Hepatocyte (in vitro differentiated cells): ENCODE results near the gene EPHB2. TPM values are rescaled to one million over a fixed set of nuclear protein-coding genes. Genes with fewer than 3 reads are reported as not detected.

Experiments
- DNase-seq: peaks from one replicate; pipeline ENCODE4 v3.0.0-alpha.2; 2016; ENCODE audit warnings: low spot score
- H2AFZ ChIP-seq: fragments of 200-600 bp; sonication (generic); 2 replicates; pipeline ENCODE4 v1.6.0; 2016; ENCODE audit warnings: antibody characterized with exemption, mild to moderate bottlenecking
- H3K27ac ChIP-seq: fragments of 200-600 bp; sonication (generic); 2 replicates; pipeline ENCODE4 v1.5.1; 2016; ENCODE audit warnings: mild to moderate bottlenecking
- H3K27me3 ChIP-seq: fragments of 200-600 bp; sonication (generic); 2 replicates; pipeline ENCODE4 v1.6.1; 2016
- H3K36me3 ChIP-seq: fragments of 200-600 bp; sonication (generic); replicated peaks from 2 replicates; pipeline ENCODE4 v1.5.1; 2016; ENCODE audit warnings: low read depth; ENCODE audit not compliant: insufficient read depth
- H3K4me1 ChIP-seq: fragments of 200-600 bp; sonication (generic); 2 replicates; pipeline ENCODE4 v1.5.1; 2016; ENCODE audit warnings: mild to moderate bottlenecking, moderate library complexity; ENCODE audit not compliant: insufficient read depth
- H3K4me2 ChIP-seq: fragments of 200-600 bp; sonication (generic); 2 replicates; pipeline ENCODE4 v1.6.0; 2016
- H3K4me3 ChIP-seq: fragments of 200-600 bp; sonication (generic); 2 replicates; pipeline ENCODE4 v1.5.1; 2016; ENCODE audit warnings: mild to moderate bottlenecking
- H3K79me2 ChIP-seq: fragments of 200-600 bp; sonication (generic); 2 replicates; pipeline ENCODE4 v1.6.0; 2017; ENCODE audit warnings: mild to moderate bottlenecking
- H3K9me2 ChIP-seq: fragments of 200-600 bp; sonication (generic); replicated peaks from 2 replicates; pipeline ENCODE4 v1.6.0; 2017; ENCODE audit warnings: mild to moderate bottlenecking; ENCODE audit not compliant: insufficient read depth
- H3K9me3 ChIP-seq: fragments of 200-600 bp; sonication (generic); 2 replicates; pipeline ENCODE4 v1.5.1; 2016; ENCODE audit warnings: low read depth, mild to moderate bottlenecking
- H4K20me1 ChIP-seq: fragments of 200-600 bp; sonication (generic); 2 replicates; pipeline ENCODE4 v1.6.0; 2016; ENCODE audit warnings: mild to moderate bottlenecking; ENCODE audit not compliant: insufficient read depth, poor library complexity, severe bottlenecking
- CTCF ChIP-seq: fragments of 200-600 bp; sonication (generic); IDR thresholded peaks from 2 replicates; pipeline ENCODE4 v1.5.1; 2016; ENCODE audit warnings: antibody characterized with exemption, mild to moderate bottlenecking; ENCODE audit not compliant: poor library complexity
- EZH2 ChIP-seq: fragments of 200-600 bp; sonication (generic); IDR thresholded peaks from 2 replicates; pipeline ENCODE4 v1.6.1; 2016; ENCODE audit warnings: antibody characterized with exemption, mild to moderate bottlenecking, borderline replicate concordance
- EZH2phosphoT487 ChIP-seq: fragments of 200-600 bp; sonication (generic); IDR thresholded peaks from one replicate; pipeline ENCODE4 v1.6.1; 2018; ENCODE audit warnings: antibody characterized with exemption, mild to moderate bottlenecking, low read depth, moderate library complexity; ENCODE audit not compliant: unreplicated experiment, severe bottlenecking
- WGBS: methylation state at CpG from one replicate; pipeline ENCODE4 v1.1.6; 2016; ENCODE audit warnings: low lambda C conversion rate; ENCODE audit errors: missing lambda C conversion rate; 5-methylcytosine and 5-hydroxymethylcytosine counted together
- polyA plus RNA-seq: library from polyadenylated mRNA; unstranded; fragments of >200 nt; fragmentation: Nextera tagmentation; extraction: Ambion mirVana; gene quantifications from 2 replicates; pipeline ENCODE4 v1.2.1, GENCODE V29; 2016
- total RNA-seq: library from RNA; depleted of rRNA; stranded (reverse); fragments of >200 nt; gene quantifications from 2 replicates; pipeline ENCODE4 v1.2.3, GENCODE V29; 2014

Gene EPHB2
- total and polyA plus RNA-seq, 2 experiments from 2014 or later, result 17.2 to 18.3 TPM

GRCh38 chr1:22918644-22919043 lies 208.0 kb downstream of the EPHB2 start:
- Histone ChIP-seq H3K79me2 (no peaks in the 10 kb centered on the region), H3K27ac (no peak overlapping the region), H3K4me1 (no peaks in the 10 kb centered on the region), H3K9me2 (no peaks in the 10 kb centered on the region), H3K27me3 (no peaks in the 10 kb centered on the region), H3K4me2 (no peak overlapping the region), H3K4me3 (no peak overlapping the region), H3K9me3 (no peaks in the 10 kb centered on the region), H4K20me1 (no peaks in the 10 kb centered on the region), H3K36me3 (no peaks in the 10 kb centered on the region), H2AFZ (no peak overlapping the region)
- TF ChIP-seq EZH2, result no peak
- TF ChIP-seq CTCF, result no peak
- no peak for TF ChIP-seq EZH2phosphoT487
- DNase-seq, result no peak
- 83% methylated on average over 4 of the region's 4 CpGs for WGBS

GRCh38 chr1:22919341-22920025 lies 208.8 kb downstream of the EPHB2 start:
- no peaks in the 10 kb centered on the region for H3K27me3 ChIP-seq
- H3K79me2 ChIP-seq, result no peaks in the 10 kb centered on the region
- H3K9me2 ChIP-seq, result no peaks in the 10 kb centered on the region
- no peaks in the 10 kb centered on the region for H3K9me3 ChIP-seq
- H3K27ac ChIP-seq, result no peak overlapping the region
- H3K36me3 ChIP-seq, result no peaks in the 10 kb centered on the region
- H4K20me1 ChIP-seq, result no peaks in the 10 kb centered on the region
- WGBS, result 79% methylated on average over 8 of the region's 8 CpGs
- TF ChIP-seq EZH2 (no peak), EZH2phosphoT487 (no peak), CTCF (no peak)
- H2AFZ ChIP-seq, result no peak overlapping the region
- no peaks in the 10 kb centered on the region for H3K4me1 ChIP-seq
- no peak for DNase-seq
- no peak overlapping the region for H3K4me3 ChIP-seq
- no peak overlapping the region for H3K4me2 ChIP-seq

GRCh38 chr1:22920026-22920733 lies 209.5 kb downstream of the EPHB2 start:
- no peak overlapping the region for H3K27ac ChIP-seq
- H3K4me3 ChIP-seq, result no peak overlapping the region
- no peaks in the 10 kb centered on the region for H3K27me3 ChIP-seq
- no peaks in the 10 kb centered on the region for H3K9me3 ChIP-seq
- 81% methylated on average over 6 of the region's 6 CpGs for WGBS
- no peaks in the 10 kb centered on the region for H3K4me1 ChIP-seq
- H4K20me1 ChIP-seq, result no peaks in the 10 kb centered on the region
- H3K36me3 ChIP-seq, result no peaks in the 10 kb centered on the region
- no peak for DNase-seq
- no peaks in the 10 kb centered on the region for H3K79me2 ChIP-seq
- no peaks in the 10 kb centered on the region for H3K9me2 ChIP-seq
- H2AFZ ChIP-seq, result no peak overlapping the region
- no peak overlapping the region for H3K4me2 ChIP-seq
- TF ChIP-seq EZH2 (no peak), EZH2phosphoT487 (no peak), CTCF (no peak)
